Heart right ventricle (tissue), 16 donors: ENCODE measurements around the gene VAV1. TPM values are rescaled to one million over a fixed set of nuclear protein-coding genes. Genes with fewer than 3 reads are reported as not detected.

Source experiments
- ATAC-seq, 8 donors: fragments of 200-7000 bp; cut with Tn5 transposase; one replicate each; pipeline ENCODE4 v1.9.1; 2020; ENCODE audit warnings: mild to moderate bottlenecking in 8 of 8, moderate library complexity in 8 of 8, moderate number of reproducible peaks in 1 of 8
- DNase-seq, 2 donors: peaks; one replicate each; pipeline ENCODE4 v3.0.0-alpha.2; 2020
- H3K27ac ChIP-seq, 10 donors: fragments of 200-600 bp; sonication (generic) in 2 of 10; one replicate each; pipeline versions ENCODE4 v1.5.0 to v1.8.0; 2020 to 2022; ENCODE audit warnings: mild to moderate bottlenecking in 3 of 10
- H3K27me3 ChIP-seq, 7 donors: fragments of 200-600 bp; one replicate each; pipeline ENCODE4 v1.8.0; 2021 to 2022; ENCODE audit warnings: mild to moderate bottlenecking in 2 of 7
- H3K36me3 ChIP-seq, 9 donors: fragments of 200-600 bp; sonication (generic) in 1 of 9; one replicate each; pipeline versions ENCODE4 v1.5.0 to v1.8.0; 2020 to 2022; ENCODE audit warnings: mild to moderate bottlenecking in 2 of 9
- H3K4me1 ChIP-seq, 9 donors: fragments of 200-600 bp; sonication (generic) in 1 of 9; one replicate each; pipeline versions ENCODE4 v1.5.0 to v1.8.0; 2020 to 2022; ENCODE audit warnings: mild to moderate bottlenecking in 4 of 9
- H3K4me3 ChIP-seq, 10 donors: fragments of 200-600 bp; sonication (generic) in 2 of 10; one replicate each; pipeline versions ENCODE4 v1.5.0 to v1.8.0; 2020 to 2022; ENCODE audit warnings: mild to moderate bottlenecking in 7 of 10, moderate library complexity in 2 of 10
- H3K9me3 ChIP-seq, 11 donors: fragments of 200-600 bp in 10 of 11; sonication (generic) in 2 of 11; one replicate each; pipeline versions ENCODE4 v1.5.0 to v1.8.0; 2013 to 2022; ENCODE audit warnings: mild to moderate bottlenecking in 2 of 11, control low read depth in 1 of 11, moderate library complexity in 1 of 11
- CTCF ChIP-seq, 9 donors: fragments of 200-600 bp; sonication (generic) in 2 of 9; IDR thresholded peaks; one replicate each; pipeline versions ENCODE4 v1.5.0 to v1.8.0; 2021 to 2022; ENCODE audit warnings: antibody characterized with exemption in 9 of 9, mild to moderate bottlenecking in 5 of 9, moderate library complexity in 1 of 9
- WGBS, 2 donors: extraction: QIAGEN DNeasy Blood & Tissue Kit; methylation state at CpG; one replicate each; pipeline ENCODE4 v1.1.7; 2013; ENCODE audit warnings: inconsistent platforms in 1 of 2; 5-methylcytosine and 5-hydroxymethylcytosine counted together
- intact Hi-C, 10 donors: fragments of 100-400 bp; cut with DNase I; formaldehyde crosslinking; loops; one replicate each; pipeline versions ENCODE4 v1.11.1 to v1.14.2; 2022
- polyA plus RNA-seq, 2 donors: library from polyadenylated mRNA; stranded (reverse); fragments of 200-250 nt; gene quantifications; one replicate each; pipeline ENCODE4 v1.2.3, GENCODE V29; 2013
- total RNA-seq, 10 donors: library from RNA; stranded (reverse); fragmentation: NEBNext Ultra II Directional in 3 of 10; extraction: Animal tissue kit (Norgen Biotek cat#: 25700) in 3 of 10; gene quantifications; one replicate each; pipeline versions ENCODE4 v1.2.1 to v1.2.4, GENCODE V29; 2021 to 2023
- donor health status: Arrhythmogenic right ventricular cardiomyopathy.
- donor health status: ischemic (EF 13 %, LVEDD 7.1; RV severe dilation, severe dysfunction).
- donor health status: healthy with polysubstance abuse.
- donor health status: DM: no; HTN: yes; CAD: no.
- donor health status: DM: no; HTN: no; CAD: no.
- donor health status: ischemic (EF 25% LVEDD 6.9; RV normal size, moderate dysfunction).
- donor health status: ischemic (EF 25% LVEDD 5.7; RV mildly dilated, moderate dysfunction).
- donor health status: healthy.
- donor health status: DM: yes; HTN: yes; CAD: no.
- donor health status: Ischemic cardiomyopathy.
- donor health status: ischemic (EF 35%, LVEDD 5.7; RV mildly dilated, moderate dysfunction).
- donor health status: nonischemic (EF 11% LVEDD 7.7; RV severe dilation, severe dysfunction).
- donor health status: DM: yes; HTN: yes; CAD: no.
- donor health status: PGD.
- donor health status: ischemic (EF 29% LVEDD 5.4; RV normal size, mild dysfunction).
- donor health status: nonischemic (EF 23%, LVEDD 6.1; RV moderate dilation, normal function).

Gene VAV1
- total and polyA plus RNA-seq, 12 donors = 0.45 to 11.0 (median 1.4) TPM

- DNase-seq (no peak), ATAC-seq (no peak)
- H3K36me3 ChIP-seq = no peaks in the 10 kb centered on the region
- no peak for TF ChIP-seq CTCF (IDR thresholded peaks at IDR 0.05)
- H3K27me3 ChIP-seq = peaks cover 0 to 24% (median 0%) of the 10 kb centered on the region in 7 donors
- intact Hi-C loops = no loop called here
- no peak overlapping the region for H3K27ac ChIP-seq
- H3K4me3 ChIP-seq = no peak overlapping the region
- peaks cover 0 to 16% (median 0%) of the 10 kb centered on the region in 9 donors for H3K4me1 ChIP-seq
- WGBS, 2 donors = 72 to 84% methylated on average over 4 of the region's 4 CpGs
- H3K9me3 ChIP-seq = peaks cover 0 to 15% (median 5%) of the 10 kb centered on the region in 11 donors
Observed at GRCh38 chr19:6793411-6793810, 20.9 kb downstream of the VAV1 start.

DNA sequence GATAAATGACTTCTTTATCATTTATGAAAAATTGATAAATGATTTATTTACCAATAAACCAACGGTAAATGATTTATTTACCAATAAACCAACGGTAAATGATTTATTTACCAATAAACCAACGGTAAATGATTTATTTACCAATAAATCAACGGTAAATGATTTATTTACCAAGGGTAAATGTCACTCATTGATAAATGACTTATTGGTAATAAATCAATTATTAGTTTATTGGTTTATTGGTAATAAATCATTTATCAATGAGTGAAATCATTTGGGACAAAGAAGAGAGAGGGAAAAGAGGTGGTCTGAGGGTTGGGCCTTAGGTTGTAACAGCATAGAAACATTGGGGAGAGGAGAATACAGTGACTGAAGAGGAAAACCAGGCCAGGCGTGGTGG lies 21.5 kb downstream of the VAV1 start:
- peaks cover 0 to 30% (median 0%) of the 10 kb centered on the region in 7 donors for H3K27me3 ChIP-seq
- H3K9me3 ChIP-seq = peaks cover 0 to 15% (median 5%) of the 10 kb centered on the region in 11 donors
- H3K4me1 ChIP-seq = peaks cover 0 to 16% (median 0%) of the 10 kb centered on the region in 9 donors
- intact Hi-C loops = no loop called here
- no peak for DNase-seq
- H3K27ac ChIP-seq = no peak overlapping the region
- ATAC-seq = no peak
- no peaks in the 10 kb centered on the region for H3K36me3 ChIP-seq
- 91 to 93% methylated on average over 5 of the region's 5 CpGs for WGBS, 2 donors
- TF ChIP-seq CTCF (IDR thresholded peaks at IDR 0.05) = no peak
- H3K4me3 ChIP-seq = no peak overlapping the region

DNA sequence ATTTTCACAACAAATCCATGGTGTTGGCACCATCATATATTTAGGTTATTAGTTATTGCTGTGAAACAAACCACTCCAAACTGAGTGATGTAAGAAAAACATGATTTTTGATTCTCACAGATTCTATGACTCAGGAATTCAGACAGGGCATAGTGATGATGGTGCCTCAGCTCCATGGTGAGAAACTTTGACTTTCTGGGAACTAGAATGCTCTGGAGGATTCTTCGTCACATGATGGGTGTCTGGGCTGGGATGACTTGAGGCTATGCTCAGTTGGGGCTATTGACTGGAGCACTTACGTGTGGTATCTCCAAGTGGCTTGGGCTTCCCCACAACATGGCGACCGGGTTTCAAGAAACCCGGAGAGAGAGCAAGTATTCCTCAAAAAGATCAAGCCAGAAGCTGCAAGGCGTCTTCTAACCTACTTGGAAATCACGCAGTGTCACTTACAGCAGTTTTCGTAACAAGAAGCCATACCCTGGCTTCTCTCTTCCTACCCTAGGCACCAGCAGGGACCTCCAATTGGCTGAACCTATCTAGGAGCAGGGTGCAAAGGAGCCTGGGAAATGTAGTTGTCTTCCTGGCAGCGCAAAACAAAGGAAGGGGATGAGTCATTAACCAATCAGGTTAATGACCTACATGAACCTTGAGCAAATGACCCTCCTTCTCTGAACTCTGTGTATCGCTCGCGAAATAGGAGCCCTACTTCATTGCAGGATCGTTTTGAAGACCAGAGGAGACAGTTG lies 22.4 kb downstream of the VAV1 start:
- Histone ChIP-seq H3K27me3 (peaks cover 0 to 31% (median 5%) of the 10 kb centered on the region in 7 donors), H3K4me1 (peaks cover 0 to 18% (median 0%) of the 10 kb centered on the region in 9 donors), H3K27ac (no peak overlapping the region), H3K4me3 (no peak overlapping the region), H3K9me3 (peaks cover 0 to 15% (median 5%) of the 10 kb centered on the region in 11 donors), H3K36me3 (no peaks in the 10 kb centered on the region)
- no peak for TF ChIP-seq CTCF (IDR thresholded peaks at IDR 0.05)
- DNase-seq (no peak), ATAC-seq (no peak)
- 66 to 80% methylated on average over 13 of the region's 13 CpGs for WGBS, 2 donors
- intact Hi-C loops = no loop called here

GRCh38 chr19:6796278-6796677 lies 23.8 kb downstream of the VAV1 start:
- H3K4me1 ChIP-seq = peaks cover 0 to 32% (median 4%) of the 10 kb centered on the region in 9 donors
- no peak overlapping the region for H3K27ac ChIP-seq
- intact Hi-C loops = no loop called here
- H3K27me3 ChIP-seq = peaks cover 3 to 44% (median 10%) of the 10 kb centered on the region in 7 donors
- ATAC-seq (no peak), DNase-seq (no peak)
- no peak overlapping the region for H3K4me3 ChIP-seq
- H3K36me3 ChIP-seq = no peaks in the 10 kb centered on the region
- 80 to 83% methylated on average over 4 of the region's 4 CpGs for WGBS, 2 donors
- no peak for TF ChIP-seq CTCF (IDR thresholded peaks at IDR 0.05)
- H3K9me3 ChIP-seq = peaks cover 0 to 15% (median 5%) of the 10 kb centered on the region in 11 donors
